Measurements from ENCODE around the gene APRT.
A peak's percentile ranks its signal among the peaks of the same experiment; 100 is the strongest.

APRT gene

GRCh38 chr16:88809068-88809675, 2.6 kb downstream of the APRT start:
- DNase-seq (ENCODE audit: insufficient read length, low spot score) = no peak

GRCh38 chr16:88807626-88808453, 3.9 kb downstream of the APRT start:
- no peak for DNase-seq (ENCODE audit: insufficient read length, low spot score)
- no peak for FAIRE-seq

More at GRCh38 chr16:88809068-88809675, 2.6 kb downstream of the APRT start:
- FAIRE-seq = no peak

GRCh38 chr16:88807142-88807625, 4.5 kb downstream of the APRT start:
- FAIRE-seq = no peak

GRCh38 chr16:88806491-88807111, 5.1 kb downstream of the APRT start:
- FAIRE-seq = no peak
- no peak for DNase-seq (ENCODE audit: insufficient read length, low spot score)

More at GRCh38 chr16:88807142-88807625, 4.5 kb downstream of the APRT start:
- DNase-seq (ENCODE audit: insufficient read length, low spot score) = no peak

- peak; percentile 26 for FAIRE-seq
- no peak for DNase-seq (ENCODE audit: insufficient read length, low spot score)
Observed at GRCh38 chr16:88805887-88806393, 5.8 kb downstream of the APRT start.

- no peak for FAIRE-seq
- DNase-seq (ENCODE audit: insufficient read length, low spot score) = no peak
Observed at GRCh38 chr16:88805340-88805715, 6.4 kb downstream of the APRT start.

- DNase-seq (ENCODE audit: insufficient read length, low spot score) (no peak), FAIRE-seq (no peak)
Observed at GRCh38 chr16:88804552-88805339, 7.0 kb downstream of the APRT start.

- FAIRE-seq (no peak), DNase-seq (ENCODE audit: insufficient read length, low spot score) (no peak)
Observed at GRCh38 chr16:88804173-88804551, 7.6 kb downstream of the APRT start.

GRCh38 chr16:88803264-88803987, 8.3 kb downstream of the APRT start, which contains the start of gene CDT1:
CDT1 (plus strand) TSS chr16:88803789; CDS start chr16:88803832, 43 bp downstream.
- DNase-seq (ENCODE audit: insufficient read length, low spot score) (peak; percentile 97), FAIRE-seq (peak; percentile 99)

GRCh38 chr16:88800277-88800592, 11.5 kb downstream of the APRT start:
- DNase-seq (ENCODE audit: insufficient read length, low spot score) (no peak), FAIRE-seq (no peak)

- no peak for DNase-seq (ENCODE audit: insufficient read length, low spot score)
- FAIRE-seq = no peak
Observed at GRCh38 chr16:88799569-88800276, 12.0 kb downstream of the APRT start.

- FAIRE-seq = no peak
- no peak for DNase-seq (ENCODE audit: insufficient read length, low spot score)
Observed at GRCh38 chr16:88798772-88799455, 12.8 kb downstream of the APRT start.

- DNase-seq (ENCODE audit: insufficient read length, low spot score) (no peak), FAIRE-seq (peak; percentile 93)
Observed at GRCh38 chr16:88798073-88798472, 13.7 kb downstream of the APRT start.

- no peak for FAIRE-seq
- no peak for DNase-seq (ENCODE audit: insufficient read length, low spot score)
Observed at GRCh38 chr16:88796278-88796677, 15.4 kb downstream of the APRT start.

GRCh38 chr16:88793251-88793954, 18.3 kb downstream of the APRT start:
- DNase-seq (ENCODE audit: insufficient read length, low spot score) (no peak), FAIRE-seq (no peak)

GRCh38 chr16:88792668-88793250, 19.0 kb downstream of the APRT start:
- no peak for DNase-seq (ENCODE audit: insufficient read length, low spot score)
- FAIRE-seq = peak; percentile 87

- DNase-seq (ENCODE audit: insufficient read length, low spot score) = peak; percentile 48
- no peak for FAIRE-seq
Observed at GRCh38 chr16:88792078-88792550, 19.6 kb downstream of the APRT start.

Measured in HTR-8/SVneo (cell line).